GM21526 (cell line): Measurements from ENCODE around the gene B4GALT5.
"Not testable (repeated sequence)": the region's sequence is repeated elsewhere in the genome, so short reads cannot be mapped to it uniquely, and the experiment has no call there.

Source experiments
- ATAC-seq: cut with Tn5 transposase; IDR thresholded peaks from one replicate; pipeline ENCODE4 v1.9.1; 2021; ENCODE audit warnings: moderate library complexity; ENCODE audit not compliant: unreplicated experiment, low FRiP score

B4GALT5 gene

DNA sequence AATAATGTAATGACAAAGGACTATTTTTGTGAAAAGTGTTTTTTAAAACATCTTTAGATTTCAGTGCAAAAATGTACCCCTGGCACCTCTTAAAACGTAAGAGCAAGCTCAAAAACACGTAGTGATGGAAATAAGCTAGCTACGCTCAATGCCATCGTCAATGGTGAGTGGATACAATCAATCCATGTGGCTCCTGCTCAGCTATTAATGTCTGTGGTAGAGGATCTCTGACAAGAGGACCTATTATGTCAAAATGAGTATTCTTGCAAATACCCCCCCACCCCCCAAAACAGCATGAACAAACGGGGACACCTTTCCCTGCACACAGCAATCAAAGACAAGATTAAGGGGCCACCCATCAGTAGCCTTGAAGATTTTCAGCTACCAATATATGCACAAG lies 80.7 kb downstream of the B4GALT5 start:
- ATAC-seq = no peak

DNA sequence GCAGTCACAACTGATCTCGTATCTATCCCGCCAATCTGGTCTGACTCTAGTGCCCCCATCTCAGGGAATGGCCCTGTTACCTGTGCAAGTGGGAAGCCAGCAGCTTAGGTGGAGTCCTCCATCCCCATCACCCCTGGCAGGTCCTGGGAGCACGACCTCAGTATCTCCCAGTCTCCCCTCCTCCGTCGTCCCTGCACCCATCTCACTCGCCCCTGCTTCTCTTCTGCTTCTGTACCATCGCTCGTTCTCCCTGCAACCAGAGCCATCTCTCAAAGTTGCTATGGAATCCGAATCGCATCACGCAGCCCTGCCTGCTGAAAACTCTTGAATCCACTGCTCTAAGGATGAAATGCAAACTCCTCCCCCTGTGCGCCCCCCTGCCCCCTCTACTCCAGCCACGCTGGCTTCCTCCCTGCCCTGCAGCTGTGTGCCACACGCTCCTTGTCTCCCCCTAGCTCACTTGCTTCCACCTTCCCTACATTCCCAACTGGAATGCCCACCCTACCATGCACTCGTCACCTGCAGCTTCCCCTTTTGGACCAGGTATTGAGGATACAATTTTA lies 81.7 kb downstream of the B4GALT5 start:
- no peak for ATAC-seq

DNA sequence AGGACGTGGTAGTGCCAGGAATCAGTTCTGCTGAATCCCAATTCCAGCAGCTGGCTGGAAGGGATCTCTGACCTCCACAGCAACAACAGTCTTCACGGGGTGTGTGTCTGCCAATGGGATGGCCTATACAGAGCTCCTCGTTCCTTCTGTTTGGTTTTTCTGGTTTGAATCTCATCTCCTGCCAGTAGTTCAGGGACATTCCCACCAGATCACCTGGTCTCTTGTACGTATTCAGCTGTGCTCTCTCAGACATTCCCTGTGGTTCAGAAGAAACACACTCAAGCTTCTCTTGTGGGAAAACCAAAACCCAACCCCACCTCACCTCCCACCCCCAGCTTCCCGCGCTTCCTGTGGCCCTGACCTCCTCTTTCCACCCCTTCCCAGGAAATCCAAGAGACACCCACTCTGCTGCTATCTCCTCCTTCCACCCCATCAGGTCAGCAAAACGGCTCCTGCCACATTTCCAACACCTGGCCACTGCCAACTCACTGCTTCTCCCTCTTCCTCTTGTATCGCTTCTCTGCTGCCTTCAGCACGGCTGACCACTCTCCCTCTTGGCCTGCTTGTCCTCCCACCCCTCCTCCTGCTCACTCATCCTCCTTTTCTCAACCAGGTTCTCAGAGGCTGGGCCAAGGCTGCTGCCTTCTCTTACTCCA lies 82.5 kb downstream of the B4GALT5 start:
- no peak for ATAC-seq

- peak; percentile 51 for ATAC-seq
These were observed 83.2 kb downstream of the B4GALT5 start for GRCh38 chr20:49630396-49630951.

DNA sequence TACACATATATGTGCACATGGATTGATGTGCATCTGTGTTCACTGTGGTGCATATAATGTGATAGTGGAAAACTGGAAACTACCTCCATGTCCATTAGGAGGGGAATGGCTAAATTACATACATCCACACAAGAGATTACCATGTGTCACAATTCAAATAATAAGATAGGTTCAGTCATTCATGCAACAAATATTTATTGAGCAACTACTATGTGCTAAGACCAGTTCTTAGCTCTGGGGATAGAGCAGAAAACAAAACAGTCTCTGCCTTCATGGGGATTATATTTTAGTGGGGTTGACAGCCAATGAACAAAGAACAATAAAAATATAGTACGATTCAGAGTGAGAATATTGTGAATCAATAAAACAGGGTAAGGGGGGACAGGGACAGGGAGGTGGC lies 84.1 kb downstream of the B4GALT5 start:
- ATAC-seq = no peak

GRCh38 chr20:49628280-49628679 lies 85.4 kb downstream of the B4GALT5 start:
- not testable (repeated sequence) for ATAC-seq

DNA sequence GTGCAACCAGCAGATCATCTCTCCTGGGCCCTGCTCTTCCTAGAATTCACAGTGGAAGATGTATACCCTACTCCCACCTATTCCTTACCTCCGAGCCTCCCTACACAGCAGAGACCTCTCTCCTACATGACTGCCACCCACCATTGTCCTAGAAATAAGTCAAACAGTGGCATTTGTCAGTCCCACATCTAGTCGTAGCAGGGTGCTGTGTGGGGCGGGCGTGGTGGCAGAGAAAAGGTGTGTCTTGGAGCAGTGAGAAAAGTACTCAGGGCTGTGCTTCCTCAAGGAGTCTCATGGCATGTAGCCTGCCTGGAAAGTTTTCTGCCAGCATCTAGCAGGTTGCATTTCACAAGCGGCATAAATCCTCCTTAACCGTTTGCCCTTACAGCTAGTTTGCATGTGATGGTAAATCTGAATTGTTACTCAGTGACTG lies 86.3 kb downstream of the B4GALT5 start:
- no peak for ATAC-seq

- ATAC-seq = not testable (repeated sequence)
These were observed 88.7 kb downstream of the B4GALT5 start for GRCh38 chr20:49624988-49625387.

DNA sequence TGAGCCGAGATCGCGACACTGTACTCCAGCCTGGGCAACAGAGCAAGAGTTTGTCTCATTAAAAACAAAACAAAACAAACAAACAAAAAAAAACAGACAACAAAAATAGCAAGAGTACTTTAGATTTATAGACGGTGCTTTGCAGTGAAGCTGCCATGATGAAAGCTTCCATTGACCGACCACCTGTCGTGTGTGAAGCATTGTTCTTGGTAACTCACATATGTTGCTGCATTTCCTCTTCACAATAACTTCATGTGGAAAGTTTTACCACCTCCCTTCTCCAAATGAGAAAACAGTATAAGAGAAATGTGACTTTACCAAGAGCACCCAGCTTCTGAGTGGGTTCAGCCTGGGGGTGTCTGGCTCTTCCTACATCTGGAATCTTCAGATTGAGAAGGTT lies 89.4 kb downstream of the B4GALT5 start:
- no peak for ATAC-seq

GRCh38 chr20:49622243-49622642 lies 91.4 kb downstream of the B4GALT5 start:
- no peak for ATAC-seq

DNA sequence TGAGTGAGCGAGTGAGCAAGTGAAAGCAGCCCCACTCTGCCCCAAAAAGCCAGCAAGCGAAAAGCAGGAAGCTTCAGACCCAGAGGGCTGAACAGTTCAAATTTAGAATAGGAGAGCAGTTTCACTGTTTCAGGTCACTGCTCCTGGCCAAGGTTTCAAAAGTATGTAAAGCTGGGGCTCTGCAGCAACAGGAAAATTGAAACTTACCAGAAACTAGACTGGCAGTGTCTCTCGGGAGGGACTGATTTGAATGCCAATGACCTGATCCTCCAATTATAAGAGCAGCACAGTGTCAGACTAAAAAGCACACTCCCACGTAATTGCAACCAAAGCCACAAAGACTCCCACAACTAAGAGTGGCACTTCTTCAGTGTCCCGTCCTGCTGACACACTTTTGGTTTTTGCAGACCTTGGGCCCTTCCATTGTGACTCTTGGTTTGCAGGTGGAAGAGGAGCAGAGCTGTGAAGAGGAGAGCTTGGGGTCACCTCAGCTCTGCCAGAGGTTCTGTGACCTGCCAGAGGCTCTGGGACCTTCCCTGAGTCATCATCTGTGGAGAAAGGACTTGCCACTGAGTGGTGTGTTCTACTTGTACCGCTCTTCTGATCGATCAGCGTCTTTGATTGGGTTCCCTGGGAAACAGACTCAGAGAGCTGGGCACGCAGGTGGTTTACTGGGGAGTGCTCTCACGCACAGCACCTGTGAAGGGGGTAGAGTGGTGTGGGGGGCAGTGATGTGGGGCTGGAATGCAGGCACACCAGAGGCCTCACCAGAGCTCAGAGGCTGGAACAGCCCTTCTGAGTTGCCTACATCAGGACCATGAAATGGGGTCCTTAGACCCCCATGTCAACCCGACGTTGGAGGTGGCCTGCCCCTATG lies 93.1 kb downstream of the B4GALT5 start:
- peak; percentile 68 for ATAC-seq

DNA sequence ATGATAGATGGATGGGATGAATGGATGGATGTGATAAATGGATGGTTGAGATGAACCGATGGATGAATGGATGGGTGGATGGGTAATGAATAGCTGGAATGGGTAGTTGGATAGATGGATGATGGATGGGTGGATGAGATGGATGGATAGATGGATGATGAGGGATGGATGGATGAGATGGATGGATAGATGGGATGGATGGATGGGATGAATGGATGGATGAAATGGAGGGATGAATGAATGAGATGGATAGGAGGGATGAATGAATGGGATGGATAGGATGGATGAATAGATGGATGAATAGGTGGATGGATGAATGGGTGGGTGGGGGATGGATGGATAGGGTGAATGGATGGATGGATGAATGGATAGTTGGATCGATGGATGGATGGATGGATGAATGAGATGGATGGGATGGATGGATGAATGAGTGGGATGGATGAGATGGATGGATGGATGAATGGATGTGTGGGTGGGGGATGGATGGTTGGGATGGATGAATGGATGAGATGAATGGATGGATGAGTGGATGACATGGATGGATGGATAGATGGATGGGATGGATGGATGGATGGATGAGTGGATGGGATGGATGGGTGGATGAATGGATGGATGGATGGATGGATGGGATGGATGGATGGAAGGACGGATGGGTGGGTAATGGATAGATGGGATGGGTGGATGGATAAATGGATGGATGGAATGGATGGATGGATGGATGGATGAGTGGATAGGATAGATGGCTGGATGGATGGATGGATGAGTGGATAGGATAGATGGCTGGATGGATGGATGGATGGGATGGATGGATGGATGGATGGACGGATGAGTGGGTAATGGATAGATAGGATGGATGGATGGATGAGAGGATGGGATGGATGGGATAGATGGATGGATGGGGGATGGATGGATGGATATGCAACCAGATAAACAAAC lies 94.3 kb downstream of the B4GALT5 start:
- no peak for ATAC-seq

DNA sequence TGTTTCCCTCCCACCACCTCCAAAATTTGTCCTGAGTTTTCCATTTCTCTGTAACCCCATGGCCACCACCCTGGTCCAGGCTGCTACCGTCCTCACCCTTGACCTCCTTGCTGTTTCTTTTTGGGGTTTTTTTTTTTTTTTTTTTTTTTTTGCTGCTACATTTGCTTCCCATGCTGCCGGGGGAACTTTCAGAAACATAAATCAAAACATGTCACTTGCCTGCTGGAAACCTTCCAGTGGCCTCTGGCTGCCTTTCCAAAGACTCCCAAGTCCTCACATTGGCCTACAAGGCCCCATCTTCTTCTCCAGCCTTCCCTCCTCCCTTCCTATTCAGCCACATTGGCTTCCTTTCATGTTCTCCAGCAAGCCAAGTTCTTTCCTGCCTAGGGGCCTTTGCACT lies 95.4 kb downstream of the B4GALT5 start:
- no peak for ATAC-seq

- ATAC-seq = not testable (repeated sequence)
These were observed 96.3 kb downstream of the B4GALT5 start for GRCh38 chr20:49617394-49617793.

DNA sequence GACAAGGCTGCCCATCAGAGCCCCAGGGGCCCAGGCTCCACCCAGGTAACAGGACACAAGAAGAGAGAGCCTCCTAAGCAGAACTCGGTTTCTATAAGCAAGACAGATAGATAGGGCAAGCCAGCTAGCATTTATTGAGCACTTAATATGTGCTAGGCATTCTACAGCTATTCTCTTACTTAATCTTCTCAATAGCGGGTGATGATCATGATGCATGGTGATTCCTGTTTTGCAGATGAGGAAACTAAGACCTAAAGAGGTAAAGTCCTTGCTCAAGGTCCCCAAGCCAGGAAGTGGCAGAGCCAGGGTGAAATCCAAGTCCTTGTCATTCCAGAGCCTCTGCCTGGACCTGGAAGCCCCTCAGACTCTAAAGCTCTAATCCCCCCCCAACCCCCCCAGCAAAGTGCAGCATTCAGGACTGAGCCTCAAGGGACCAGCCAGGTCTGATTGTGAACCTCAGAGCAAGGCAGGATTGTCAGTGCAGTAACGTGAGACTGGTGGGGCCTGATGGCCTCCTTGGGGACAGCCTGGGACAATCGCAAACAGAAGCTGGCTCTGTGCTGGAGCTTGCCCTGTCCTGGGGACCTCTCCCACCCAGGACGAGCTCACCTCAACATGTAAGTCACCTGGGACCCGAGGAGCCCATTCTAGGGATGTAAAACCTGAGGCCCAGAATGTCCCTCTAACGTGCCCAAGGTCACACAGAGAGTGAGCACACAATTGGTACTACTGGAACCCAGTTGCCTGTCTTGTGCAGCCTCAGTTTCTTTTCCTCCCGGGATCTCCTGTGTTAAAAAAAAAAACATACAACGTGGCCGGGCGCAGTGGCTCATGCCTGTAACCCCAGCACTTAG lies 97.3 kb downstream of the B4GALT5 start:
- ATAC-seq = no peak

GRCh38 chr20:49615401-49616153 lies 98.1 kb downstream of the B4GALT5 start:
- ATAC-seq = no peak

DNA sequence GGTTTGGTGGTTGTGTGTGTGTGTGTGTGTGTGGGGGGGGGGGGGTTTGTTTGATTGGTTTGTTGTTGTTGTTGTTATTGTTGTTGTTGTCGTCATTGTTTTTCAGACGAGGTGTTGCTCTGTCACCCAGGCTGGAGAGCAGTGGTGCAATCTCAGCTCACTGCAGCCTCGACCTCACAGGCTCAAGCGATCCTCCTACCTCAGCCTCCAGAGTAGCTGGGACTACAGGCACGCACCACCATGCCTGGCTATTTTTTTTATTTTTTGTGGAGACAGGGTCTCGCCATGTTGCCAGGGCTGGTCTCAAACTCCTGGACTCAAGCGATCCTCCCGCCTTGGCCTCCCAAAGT lies 98.7 kb downstream of the B4GALT5 start:
- not testable (repeated sequence) for ATAC-seq

- no peak for ATAC-seq
These were observed 99.2 kb downstream of the B4GALT5 start for GRCh38 chr20:49614338-49615050.
